GM18526 (cell line): Measurements from ENCODE around the gene GRIN3B.

Experiments used
- POLR2A ChIP-seq: IDR thresholded peaks from 3 replicates; pipeline ENCODE4 v1.6.1; 2011; ENCODE audit not compliant: insufficient read length; ENCODE audit errors: extremely low read depth

Gene GRIN3B

GRCh38 chr19:962683-963400 lies 37.4 kb upstream of the GRIN3B start:
- no peak for TF ChIP-seq POLR2A

- TF ChIP-seq POLR2A, result no peak
These were observed 36.7 kb upstream of the GRIN3B start for GRCh38 chr19:963486-963951.

GRCh38 chr19:964116-964520 lies 36.1 kb upstream of the GRIN3B start:
- no peak for TF ChIP-seq POLR2A

- TF ChIP-seq POLR2A, result no peak
These were observed 35.2 kb upstream of the GRIN3B start for GRCh38 chr19:964761-965694.

- no peak for TF ChIP-seq POLR2A
These were observed 33.6 kb upstream of the GRIN3B start for GRCh38 chr19:966485-967088.

GRCh38 chr19:970695-971094 lies 29.5 kb upstream of the GRIN3B start:
- TF ChIP-seq POLR2A, result no peak

GRCh38 chr19:971795-972194 lies 28.4 kb upstream of the GRIN3B start:
- TF ChIP-seq POLR2A, result no peak

GRCh38 chr19:972281-972680 lies 27.9 kb upstream of the GRIN3B start:
- TF ChIP-seq POLR2A, result no peak

- no peak for TF ChIP-seq POLR2A
These were observed 26.3 kb upstream of the GRIN3B start for GRCh38 chr19:973726-974563.

- TF ChIP-seq POLR2A, result no peak
These were observed 25.5 kb upstream of the GRIN3B start for GRCh38 chr19:974564-975257.

- TF ChIP-seq POLR2A, result no peak
These were observed 23.7 kb upstream of the GRIN3B start for GRCh38 chr19:976476-976875.

GRCh38 chr19:977058-977464 lies 23.2 kb upstream of the GRIN3B start:
- TF ChIP-seq POLR2A, result no peak

- TF ChIP-seq POLR2A, result no peak
These were observed 20.9 kb upstream of the GRIN3B start for GRCh38 chr19:979318-979741.
